ENCODE measurements around the gene WNT3. TPM values are rescaled to one million over a fixed set of nuclear protein-coding genes. Genes with fewer than 3 reads are reported as not detected.

WNT3 gene
- polyA plus RNA-seq, 2 of the 4 experiments (the other 2 are of a cell fraction) = 8.3 to 10.8 TPM

GRCh38 chr17:46865100-46865499 is 46.6 kb upstream of the WNT3 start:
- no peak overlapping the region for H3K27ac ChIP-seq
- H3K4me2 ChIP-seq = no peak overlapping the region
- POLR2A ChIA-PET = no interaction called here
- CTCF ChIA-PET = interaction anchor here (1.2 to 5.3 kb wide), 5 partner anchors 10 to 76 kb away, joined by 3 to 18 read pairs (median 8); no protein-coding TSS in a partner anchor
- 55% methylated on average over 7 of the region's 8 CpGs for WGBS (ENCODE audit: missing lambda C conversion rate)
- FAIRE-seq (no peak), ATAC-seq (peak in 1 of 2 experiments; percentile 11; a peak in 1 of 6 replicates), DNase-seq (ENCODE audit: low read depth in 1 of 2, low spot score in 1 of 2) (no peak)
- no peaks in the 10 kb centered on the region for H3K9me3 ChIP-seq
- H3K4me1 ChIP-seq = peaks cover 23% of the 10 kb centered on the region
- no peak for TF ChIP-seq FOSB (CRISPR knock-in tag; IDR thresholded peaks at IDR 0.05)
- no peak for TF ChIP-seq CTCF (IDR thresholded peaks at IDR 0.05)
- TF ChIP-seq SMC3 (IDR thresholded peaks at IDR 0.05) = no peak
- no peak overlapping the region for H3K4me3 ChIP-seq

- Histone ChIP-seq H3K4me2 (no peak overlapping the region), H3K4me1 (peaks cover 8% of the 10 kb centered on the region; the same call in 2 of the 3 replicates), H3K4me3 (no peak overlapping the region), H3K9me3 (no peaks in the 10 kb centered on the region), H3K27ac (no peak overlapping the region)
- ATAC-seq (no peak; a peak in 1 of 6 replicates), FAIRE-seq (no peak), DNase-seq (ENCODE audit: low read depth in 1 of 2, low spot score in 1 of 2) (no peak)
- 71% methylated on average over 8 of the region's 8 CpGs for WGBS (ENCODE audit: missing lambda C conversion rate)
- TF ChIP-seq CBX2 (IDR thresholded peaks at IDR 0.05; ENCODE audit: borderline replicate concordance, low read depth) (no peak), MAFK (IDR thresholded peaks at IDR 0.05; ENCODE audit: partially characterized antibody) (no peak), SREBF2 (IDR thresholded peaks at IDR 0.05) (no peak), JUNB (IDR thresholded peaks at IDR 0.05) (no peak), MYC (IDR thresholded peaks at IDR 0.05; ENCODE audit: borderline replicate concordance, low read length) (no peak), ZFP36 (IDR thresholded peaks at IDR 0.05; ENCODE audit: borderline replicate concordance, partially characterized antibody) (peak; percentile 64)
- ChIA-PET POLR2A (no interaction called here), CTCF (interaction anchor here (1.0 to 5.3 kb wide), 4 partner anchors 13 to 28 kb away, joined by 3 to 18 read pairs (median 10); no protein-coding TSS in a partner anchor)
Observed at GRCh38 chr17:46863383-46864121, 45.1 kb upstream of the WNT3 start.

GRCh38 chr17:46862949-46863348 is 44.5 kb upstream of the WNT3 start:
- H3K4me3 ChIP-seq = no peak overlapping the region
- TF ChIP-seq NR3C1 (IDR thresholded peaks at IDR 0.05) = no peak
- TF ChIP-seq NFE2L2 (conservative IDR thresholded peaks at IDR 0.05; ENCODE audit: low read length) = no peak
- no peak for TF ChIP-seq ZFP36 (IDR thresholded peaks at IDR 0.05; ENCODE audit: borderline replicate concordance, partially characterized antibody)
- TF ChIP-seq POLR2A (IDR thresholded peaks at IDR 0.05; ENCODE audit: low read length) = no peak
- TF ChIP-seq TP53 (CRISPR knock-in tag; IDR thresholded peaks at IDR 0.05) = no peak
- no peak for TF ChIP-seq ELK1 (IDR thresholded peaks at IDR 0.05; ENCODE audit: low read depth, low read length)
- no peak for TF ChIP-seq MAX (IDR thresholded peaks at IDR 0.05)
- no peak for TF ChIP-seq CHD4 (IDR thresholded peaks at IDR 0.05; ENCODE audit: borderline replicate concordance)
- ChIA-PET CTCF (interaction anchor here (0.8 to 5.3 kb wide), 4 partner anchors 9 to 27 kb away, joined by 3 to 18 read pairs (median 7); no protein-coding TSS in a partner anchor), POLR2A (no interaction called here)
- FAIRE-seq (no peak), ATAC-seq (peak in 1 of 2 experiments; percentile 15; a peak in 1 of 6 replicates), DNase-seq (ENCODE audit: low read depth in 1 of 2, low spot score in 1 of 2) (no peak)
- no peak overlapping the region for H3K27ac ChIP-seq
- no peaks in the 10 kb centered on the region for H3K9me3 ChIP-seq
- 0 out of 3 replicates have a peak, but pooled peaks cover 4% of the 10 kb centered on the region for H3K4me1 ChIP-seq
- no peak overlapping the region for H3K4me2 ChIP-seq
- 83% methylated on average over 6 of the region's 13 CpGs for WGBS (ENCODE audit: missing lambda C conversion rate)

GRCh38 chr17:46859996-46860395 is 41.5 kb upstream of the WNT3 start:
- ATAC-seq (no peak), FAIRE-seq (no peak), DNase-seq (ENCODE audit: low read depth in 1 of 2, low spot score in 1 of 2) (no peak)
- no peak overlapping the region for H3K4me3 ChIP-seq
- H3K4me1 ChIP-seq = no peaks in the 10 kb centered on the region
- no peaks in the 10 kb centered on the region for H3K9me3 ChIP-seq
- H3K27ac ChIP-seq = no peak overlapping the region
- ChIA-PET POLR2A (no interaction called here), CTCF (interaction anchor here (0.7 to 2.4 kb wide), 5 partner anchors 13 to 39 kb away, joined by 3 to 11 read pairs (median 6); no protein-coding TSS in a partner anchor)
- H3K4me2 ChIP-seq = no peak overlapping the region
- 91% methylated on average over 5 of the region's 5 CpGs for WGBS (ENCODE audit: missing lambda C conversion rate)
- TF ChIP-seq HDAC2 (IDR thresholded peaks at IDR 0.05) (no peak), FOSB (CRISPR knock-in tag; IDR thresholded peaks at IDR 0.05) (no peak), RAD21 (conservative IDR thresholded peaks at IDR 0.05 in 1 of 2, IDR thresholded peaks at IDR 0.05 in 1 of 2) (no peak), CHD2 (IDR thresholded peaks at IDR 0.05; ENCODE audit: low read length, partially characterized antibody) (no peak), CBX8 (IDR thresholded peaks at IDR 0.05) (no peak), JUN (IDR thresholded peaks at IDR 0.05) (no peak), RARB (CRISPR knock-in tag; IDR thresholded peaks at IDR 0.05) (no peak), PBX3 (IDR thresholded peaks at IDR 0.05) (no peak), EHF (CRISPR knock-in tag; IDR thresholded peaks at IDR 0.05) (no peak), ATOH8 (CRISPR knock-in tag; IDR thresholded peaks at IDR 0.05; ENCODE audit: low read depth) (no peak), NR3C1 (IDR thresholded peaks at IDR 0.05) (no peak), ZSCAN20 (CRISPR knock-in tag; IDR thresholded peaks at IDR 0.05) (no peak), MAFK (IDR thresholded peaks at IDR 0.05; ENCODE audit: partially characterized antibody) (no peak), SREBF2 (IDR thresholded peaks at IDR 0.05) (no peak), ZFP36 (IDR thresholded peaks at IDR 0.05; ENCODE audit: borderline replicate concordance, partially characterized antibody) (no peak), MYC (IDR thresholded peaks at IDR 0.05; ENCODE audit: borderline replicate concordance, low read length) (no peak)

All from A549 (cell line).